IPS DF 4.7 (cell line): ENCODE results near the gene KLC1.
"Not testable (repeated sequence)": the region's sequence is repeated elsewhere in the genome, so short reads cannot be mapped to it uniquely, and the experiment has no call there.

Experiments
- DNase-seq: peaks from one replicate; pipeline ENCODE4 v3.0.0-alpha.2; 2013; ENCODE audit warnings: low spot score; ENCODE audit errors: extremely low read depth

KLC1 gene

DNA sequence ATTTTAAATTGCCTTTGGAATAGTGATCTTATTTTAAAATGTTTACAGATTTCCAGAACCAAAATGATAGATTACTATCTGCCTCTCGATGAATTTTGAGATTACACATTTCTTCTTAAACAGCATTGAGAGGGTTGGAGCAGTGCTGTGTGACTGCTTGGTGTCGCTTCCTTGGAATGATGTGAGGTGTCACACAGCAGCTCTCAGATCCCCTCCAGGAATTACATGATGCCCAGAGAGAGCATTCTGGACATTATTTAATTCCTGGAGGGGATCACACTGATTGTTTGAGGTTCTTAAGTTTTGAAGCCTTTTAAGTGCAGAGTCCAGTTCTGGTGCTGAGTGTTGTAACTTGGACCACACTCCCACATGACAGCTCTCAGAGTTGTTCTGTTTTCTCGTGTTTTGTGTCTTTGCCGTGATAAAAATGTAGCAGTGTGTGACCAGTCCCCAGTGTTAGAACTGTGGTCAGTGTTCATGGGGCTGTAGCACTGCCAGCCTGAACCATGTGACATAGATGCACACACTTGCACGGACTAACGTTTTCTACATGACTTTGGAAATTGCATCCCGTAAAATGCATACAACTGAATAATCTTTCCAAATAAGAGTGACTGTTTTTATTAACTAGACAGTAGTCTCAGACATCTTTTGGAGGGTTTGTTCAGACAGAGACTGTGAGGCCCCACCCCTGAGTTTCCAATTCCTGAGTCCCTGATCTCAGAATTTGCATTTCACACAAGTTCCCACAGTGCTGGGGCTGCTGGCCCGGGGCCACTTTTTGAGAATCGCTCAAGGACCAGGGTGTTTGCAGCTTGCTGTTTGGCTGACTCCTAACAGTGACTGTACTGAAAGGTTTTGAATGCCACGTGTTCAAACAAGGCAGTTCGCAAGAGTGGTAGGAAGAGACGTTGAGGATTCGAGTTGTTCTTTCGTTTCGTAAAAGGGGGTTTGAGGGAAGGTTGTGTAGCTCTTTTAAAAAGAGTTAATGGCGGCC is 60.2 kb downstream of the KLC1 start:
- DNase-seq, result no peak

DNA sequence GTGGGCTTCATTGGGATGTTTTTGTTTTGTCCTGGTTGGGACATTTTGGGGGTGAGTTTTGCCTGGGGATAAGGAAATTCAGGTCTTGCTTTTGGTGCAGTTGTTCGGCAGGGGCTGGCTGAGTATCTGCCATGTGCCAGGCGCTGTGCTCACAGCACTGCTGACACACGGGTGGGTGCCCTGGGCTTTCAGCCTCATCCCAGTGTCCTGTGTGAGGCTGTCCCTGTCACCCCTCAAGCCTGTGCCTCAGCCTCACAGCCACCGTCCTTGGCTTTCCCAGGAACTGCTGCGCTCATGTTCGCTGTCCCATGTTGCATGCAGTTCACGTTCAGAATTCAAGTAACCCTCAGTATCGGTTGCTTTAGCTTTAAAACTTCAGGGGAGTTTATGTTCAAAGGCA is 61.3 kb downstream of the KLC1 start:
- DNase-seq, result no peak

DNA sequence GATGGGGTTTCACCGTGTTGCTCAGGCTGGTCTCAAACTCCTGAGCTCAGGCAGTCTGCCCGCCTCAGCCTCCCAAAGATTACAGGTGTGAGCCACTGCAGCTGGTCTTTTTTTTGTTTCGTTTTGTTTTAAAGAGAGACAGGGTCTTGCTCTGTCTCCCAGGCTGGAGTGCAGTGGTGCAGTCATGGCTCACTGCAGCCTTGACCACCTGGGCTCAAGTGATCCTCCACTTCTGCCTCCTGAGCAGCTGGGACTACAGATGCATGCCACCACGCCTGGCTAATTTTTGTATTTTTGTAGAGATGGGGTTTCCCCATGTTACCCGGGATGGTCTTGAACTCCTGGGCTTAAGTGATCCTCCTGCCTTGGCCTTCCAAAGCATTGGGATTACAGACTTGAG is 62.6 kb downstream of the KLC1 start:
- DNase-seq, result not testable (repeated sequence)

GRCh38 chr14:103692159-103692558 is 63.1 kb downstream of the KLC1 start:
- DNase-seq, result no peak

DNA sequence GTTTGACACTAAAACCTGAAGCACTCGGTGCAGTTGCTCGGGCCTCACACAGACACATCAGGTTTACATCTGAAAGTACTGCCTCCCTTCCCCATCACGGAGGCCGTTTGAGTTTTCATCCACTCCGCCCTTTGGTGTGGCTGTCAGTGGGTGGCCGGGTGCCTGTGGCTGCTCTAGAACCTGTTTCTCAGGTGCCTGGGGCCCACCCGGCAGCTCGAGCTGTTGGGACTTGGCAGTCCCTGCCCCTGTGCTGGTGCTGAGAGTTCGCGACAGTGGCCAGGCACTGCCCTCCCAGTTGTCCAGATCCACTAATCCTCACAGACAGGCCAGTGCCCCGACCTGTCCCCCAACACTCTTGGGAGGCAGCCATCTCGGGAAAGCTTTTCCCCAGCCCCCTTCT is 63.9 kb downstream of the KLC1 start:
- no peak for DNase-seq

DNA sequence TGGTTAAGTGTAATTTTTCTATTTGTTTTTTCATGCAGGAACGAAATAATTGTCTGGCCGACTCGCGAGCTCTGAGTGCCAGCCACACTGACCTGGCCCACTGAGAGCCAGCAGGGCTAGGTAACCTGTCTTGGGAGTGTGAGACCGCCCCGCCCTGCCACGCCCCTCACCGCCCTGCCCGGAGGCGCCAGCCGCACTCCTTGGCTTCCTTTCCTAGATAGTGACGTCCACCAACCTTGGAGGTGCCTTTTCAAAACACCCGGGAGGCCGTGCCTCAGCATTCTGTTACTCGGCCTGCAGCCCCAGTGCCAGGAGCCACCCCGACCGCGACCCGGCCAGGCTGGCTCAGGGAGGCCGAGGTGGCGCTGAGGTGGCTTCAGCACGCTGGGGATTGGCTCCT is 64.5 kb downstream of the KLC1 start:
- DNase-seq, result no peak

- DNase-seq, result no peak
Measured at GRCh38 chr14:103694572-103695026, 65.6 kb downstream of the KLC1 start.

DNA sequence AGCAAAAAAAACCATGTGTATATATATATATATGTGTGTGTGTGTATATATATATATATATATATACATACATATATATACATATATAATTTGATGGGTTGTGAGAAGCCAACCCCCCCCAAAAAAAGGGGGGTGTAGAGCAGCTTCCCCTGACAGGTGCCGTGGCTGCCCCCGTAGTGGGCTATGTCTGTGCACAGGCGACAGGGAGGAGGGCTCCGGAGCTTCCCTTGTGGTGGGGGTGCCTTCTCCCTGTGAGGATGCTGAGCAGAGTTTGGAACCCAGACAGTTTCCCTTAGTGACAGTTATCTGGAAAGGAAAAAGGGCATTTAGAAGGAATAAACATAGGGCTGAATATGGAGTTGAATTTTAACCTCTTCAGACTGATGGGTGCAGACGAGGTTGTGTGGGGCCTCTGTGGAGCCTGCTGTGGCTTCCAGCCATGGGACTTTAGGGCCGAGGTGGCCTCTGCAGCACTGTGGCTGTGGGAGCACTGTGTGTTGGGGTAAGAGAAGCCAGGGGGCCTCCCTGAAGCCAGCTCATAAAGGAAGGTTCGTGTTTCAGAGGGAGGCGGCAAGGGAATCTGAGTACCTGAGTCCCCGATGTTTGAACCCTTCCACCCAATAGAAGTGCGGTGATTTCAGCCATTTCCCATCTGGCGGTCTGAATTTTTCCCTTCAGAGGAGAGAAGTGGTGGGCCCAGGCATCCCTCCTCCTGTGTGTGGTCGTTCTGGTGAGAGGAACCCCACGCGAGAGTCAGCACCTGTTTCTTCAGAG is 66.5 kb downstream of the KLC1 start:
- no peak for DNase-seq

- DNase-seq, result no peak
Measured at GRCh38 chr14:103696070-103696402, 67.0 kb downstream of the KLC1 start.

- DNase-seq, result no peak
Measured at GRCh38 chr14:103696466-103697071, 67.6 kb downstream of the KLC1 start.

- no peak for DNase-seq
Measured at GRCh38 chr14:103697206-103697602, 68.2 kb downstream of the KLC1 start.

GRCh38 chr14:103697603-103698379 is 68.8 kb downstream of the KLC1 start:
- no peak for DNase-seq

GRCh38 chr14:103698380-103699260 is 69.6 kb downstream of the KLC1 start:
- no peak for DNase-seq

DNA sequence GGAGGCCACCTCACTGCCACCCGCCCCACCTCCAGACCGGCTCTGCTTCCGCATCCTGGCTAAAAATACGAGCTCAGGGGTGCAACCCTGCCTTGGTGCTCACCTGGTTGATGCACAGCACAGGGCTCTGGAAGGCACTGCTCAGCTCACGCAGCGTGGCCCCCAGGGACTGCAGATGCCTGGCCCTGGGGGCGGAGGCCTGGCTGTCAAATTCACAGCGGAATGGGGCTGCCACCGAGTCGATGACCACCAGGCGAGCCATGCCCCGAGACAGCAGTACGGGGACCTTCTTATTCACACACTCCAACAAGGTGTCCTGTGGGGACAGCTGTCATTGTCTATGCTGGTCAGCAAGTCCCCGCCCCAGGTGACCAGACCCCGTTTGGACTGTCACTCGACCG is 70.2 kb downstream of the KLC1 start:
- no peak for DNase-seq

DNA sequence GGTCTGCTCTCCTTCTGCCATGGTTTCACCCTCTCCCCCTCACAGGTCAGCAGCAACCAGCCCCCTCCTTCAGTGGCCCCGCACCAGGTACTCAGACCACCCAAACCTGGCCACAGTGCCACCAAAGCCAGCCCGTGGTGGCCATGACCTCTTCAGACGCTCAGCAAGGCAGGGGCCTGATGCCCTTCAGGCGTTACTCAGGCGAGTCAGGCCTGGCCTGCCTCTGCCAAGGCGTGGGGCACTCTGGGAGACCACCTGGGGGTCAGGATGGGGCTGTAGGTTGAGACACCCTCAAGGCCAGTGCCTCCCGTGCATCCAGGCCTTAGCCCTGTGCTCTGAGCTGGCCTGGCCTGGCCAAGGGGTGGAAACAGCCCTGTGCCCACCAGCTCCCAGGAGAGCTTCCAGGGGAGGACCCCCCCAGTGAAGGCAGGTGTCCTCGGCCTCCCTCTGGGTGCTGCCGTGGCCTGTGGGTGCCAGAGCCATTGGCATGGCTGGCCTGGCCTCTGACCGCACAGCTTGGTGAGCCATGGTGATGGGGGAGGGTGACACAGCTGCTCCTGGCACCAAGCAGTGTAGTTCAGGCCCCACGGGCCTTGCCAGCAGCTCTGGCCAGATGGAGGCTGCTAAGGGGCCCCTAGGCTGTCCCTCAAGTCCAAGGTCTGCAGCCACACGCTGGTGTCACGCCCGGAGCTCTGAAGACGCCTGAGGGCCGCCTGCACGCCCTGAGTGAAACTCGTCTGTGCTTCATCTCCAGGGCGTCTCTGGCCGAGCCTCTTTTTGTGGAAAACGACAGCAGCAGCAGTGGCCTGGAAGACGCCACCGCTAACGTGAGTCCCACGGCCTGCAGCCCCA is 71.1 kb downstream of the KLC1 start:
- DNase-seq, result no peak

DNA sequence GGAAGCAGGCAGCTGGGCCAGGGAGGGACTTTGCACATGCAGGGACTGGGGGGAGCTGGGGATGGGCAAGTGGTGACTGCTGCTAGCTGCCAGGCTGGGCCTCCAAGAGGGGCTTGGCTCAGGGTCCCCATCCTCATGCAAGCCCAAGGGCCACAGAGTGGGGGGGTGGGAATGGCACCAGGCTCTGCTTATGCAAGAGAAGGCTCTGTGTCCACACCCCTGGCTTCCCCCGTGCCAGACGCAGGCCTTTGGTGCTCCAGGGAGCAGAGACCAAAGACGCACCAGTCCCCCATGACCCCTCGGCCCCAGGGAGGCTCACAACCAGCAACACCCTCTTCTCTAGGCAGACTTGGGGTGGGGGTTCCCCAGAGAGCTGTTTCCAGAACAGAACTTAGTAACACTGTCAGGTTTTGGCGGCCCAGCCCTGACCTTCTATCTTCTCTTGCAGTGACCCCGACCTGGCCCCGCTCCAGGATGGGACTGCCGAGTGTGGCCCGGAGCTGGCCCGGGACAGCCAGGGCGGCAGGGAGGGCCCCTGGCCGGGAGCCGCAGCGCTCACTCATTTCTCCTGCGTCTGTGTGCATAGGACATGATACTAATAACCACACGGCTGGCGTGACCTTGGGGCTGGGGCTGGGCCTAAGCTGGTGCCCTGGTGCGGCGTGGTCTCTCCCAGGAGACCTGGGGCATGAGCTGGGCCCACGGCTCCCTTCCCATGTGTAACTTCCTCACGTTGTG is 71.9 kb downstream of the KLC1 start:
- no peak for DNase-seq

DNA sequence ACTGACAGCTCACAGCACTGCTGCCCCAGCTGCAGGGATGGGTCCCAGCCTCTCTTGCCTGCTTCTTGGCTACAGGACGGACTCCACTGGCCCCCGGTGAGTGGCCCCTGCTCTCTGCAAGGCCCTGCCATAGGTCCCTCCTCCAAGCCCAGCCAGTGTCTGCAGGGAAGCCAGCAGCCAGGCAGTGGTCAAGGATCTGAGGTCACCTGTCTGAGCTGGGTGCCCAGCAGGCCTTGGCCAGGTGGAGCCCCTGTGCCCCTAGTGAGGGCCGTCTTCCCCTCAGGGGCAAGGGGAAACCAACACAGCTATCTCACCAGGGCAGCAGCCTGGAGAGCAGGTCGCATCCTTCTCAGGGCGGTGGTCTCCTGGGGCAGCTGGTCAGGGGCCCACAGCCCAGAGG is 73.1 kb downstream of the KLC1 start:
- no peak for DNase-seq
